ENCODE results near the gene RNF167.

Gene RNF167

DNA sequence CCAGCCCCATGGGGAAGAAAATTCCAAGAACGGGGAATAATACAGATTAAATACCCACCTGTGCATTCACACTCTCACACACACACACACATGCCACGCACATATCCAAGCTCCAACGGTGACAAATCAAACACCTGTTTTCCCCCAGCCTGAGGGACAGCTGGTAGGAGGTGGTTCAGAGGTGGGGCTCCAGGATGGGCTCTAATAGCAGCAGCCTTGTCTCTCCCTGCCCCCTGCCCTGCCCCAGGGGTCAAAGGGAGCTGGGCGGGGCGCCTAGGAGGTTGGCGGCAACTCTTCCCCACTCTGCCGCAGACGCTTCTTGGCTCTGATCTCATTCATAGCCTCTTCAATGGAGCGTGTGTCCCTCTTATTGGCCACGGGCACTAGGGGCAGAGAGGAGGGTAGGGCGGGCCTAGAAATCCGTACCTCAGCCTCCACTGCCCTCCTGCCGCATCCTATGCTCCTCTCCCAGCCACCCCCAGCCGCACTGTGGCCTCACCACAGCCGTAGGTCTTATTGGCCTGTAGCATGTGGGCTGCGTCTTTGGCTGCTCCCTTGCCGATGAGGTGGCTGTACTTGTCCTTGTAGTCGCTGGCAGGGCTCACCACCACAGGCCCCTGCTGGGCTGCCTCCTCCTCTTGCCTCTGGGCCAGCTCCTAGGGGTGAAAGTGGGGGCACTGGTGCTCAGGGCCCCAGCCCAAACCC is 19.3 kb downstream of the RNF167 start:
- CTCF ChIA-PET = interaction anchor here (0.6 to 0.7 kb wide), 2 partner anchors 20 to 732 kb away, joined by 3 read pairs; partner anchors contain the start of gene SLC25A11
- POLR2A ChIA-PET = interaction anchor here (1.0 to 17.9 kb wide), 3 partner anchors 8 to 11 kb away, joined by 3 to 358 read pairs (median 3); partner anchors contain the start of genes ENO3, PFN1 and SPAG7
- peaks cover 0 to 12% of the 10 kb centered on the region in 2 experiments; a peak in 2 of 3 replicates for H3K36me3 ChIP-seq (ENCODE audit: control insufficient read depth in 2 of 2, insufficient read depth in 1 of 2, low read length in 2 of 2)
- no peaks in the 10 kb centered on the region for H3K4me1 ChIP-seq (ENCODE audit: control insufficient read depth, insufficient read depth, low read length)
- no peak overlapping the region for H3K27ac ChIP-seq (ENCODE audit: extremely low read depth, low read depth, low read length)
- no peaks in the 10 kb centered on the region for H3K9me3 ChIP-seq (ENCODE audit: control insufficient read depth, insufficient read depth, low read depth, low read length)
- TF ChIP-seq ZNF610 (tag by site-specific recombination; IDR thresholded peaks at IDR 0.05; ENCODE audit: borderline replicate concordance) (no peak), ZNF18 (tag by site-specific recombination; IDR thresholded peaks at IDR 0.05) (no peak)
- TF ChIP-seq, protein P1, sequence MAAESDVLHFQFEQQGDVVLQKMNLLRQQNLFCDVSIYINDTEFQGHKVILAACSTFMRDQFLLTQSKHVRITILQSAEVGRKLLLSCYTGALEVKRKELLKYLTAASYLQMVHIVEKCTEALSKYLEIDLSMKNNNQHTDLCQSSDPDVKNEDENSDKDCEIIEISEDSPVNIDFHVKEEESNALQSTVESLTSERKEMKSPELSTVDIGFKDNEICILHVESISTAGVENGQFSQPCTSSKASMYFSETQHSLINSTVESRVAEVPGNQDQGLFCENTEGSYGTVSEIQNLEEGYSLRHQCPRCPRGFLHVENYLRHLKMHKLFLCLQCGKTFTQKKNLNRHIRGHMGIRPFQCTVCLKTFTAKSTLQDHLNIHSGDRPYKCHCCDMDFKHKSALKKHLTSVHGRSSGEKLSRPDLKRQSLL (tag by site-specific recombination; IDR thresholded peaks at IDR 0.05) = no peak
- no peak overlapping the region for H3K4me3 ChIP-seq (ENCODE audit: low read depth, low read length)

- ChIA-PET POLR2A (interaction anchor here (1.0 kb wide), 1 partner anchor 12 kb away, joined by 3 read pairs; the partner anchor contains the start of gene PFN1), CTCF (interaction anchor here (0.6 to 0.7 kb wide), 2 partner anchors 21 to 733 kb away, joined by 3 read pairs; partner anchors contain the start of gene SLC25A11)
- TF ChIP-seq ZNF398 (tag by site-specific recombination; IDR thresholded peaks at IDR 0.05) = peak; percentile 28; the same call in 1 of the 2 replicates
- TF ChIP-seq PRDM1 (tag by site-specific recombination; IDR thresholded peaks at IDR 0.05) = 0 out of 2 replicates have a peak, but pooled peaks have one; percentile 8
- TF ChIP-seq PATZ1 (tag by site-specific recombination; IDR thresholded peaks at IDR 0.05) = no peak
- TF ChIP-seq, protein P2, sequence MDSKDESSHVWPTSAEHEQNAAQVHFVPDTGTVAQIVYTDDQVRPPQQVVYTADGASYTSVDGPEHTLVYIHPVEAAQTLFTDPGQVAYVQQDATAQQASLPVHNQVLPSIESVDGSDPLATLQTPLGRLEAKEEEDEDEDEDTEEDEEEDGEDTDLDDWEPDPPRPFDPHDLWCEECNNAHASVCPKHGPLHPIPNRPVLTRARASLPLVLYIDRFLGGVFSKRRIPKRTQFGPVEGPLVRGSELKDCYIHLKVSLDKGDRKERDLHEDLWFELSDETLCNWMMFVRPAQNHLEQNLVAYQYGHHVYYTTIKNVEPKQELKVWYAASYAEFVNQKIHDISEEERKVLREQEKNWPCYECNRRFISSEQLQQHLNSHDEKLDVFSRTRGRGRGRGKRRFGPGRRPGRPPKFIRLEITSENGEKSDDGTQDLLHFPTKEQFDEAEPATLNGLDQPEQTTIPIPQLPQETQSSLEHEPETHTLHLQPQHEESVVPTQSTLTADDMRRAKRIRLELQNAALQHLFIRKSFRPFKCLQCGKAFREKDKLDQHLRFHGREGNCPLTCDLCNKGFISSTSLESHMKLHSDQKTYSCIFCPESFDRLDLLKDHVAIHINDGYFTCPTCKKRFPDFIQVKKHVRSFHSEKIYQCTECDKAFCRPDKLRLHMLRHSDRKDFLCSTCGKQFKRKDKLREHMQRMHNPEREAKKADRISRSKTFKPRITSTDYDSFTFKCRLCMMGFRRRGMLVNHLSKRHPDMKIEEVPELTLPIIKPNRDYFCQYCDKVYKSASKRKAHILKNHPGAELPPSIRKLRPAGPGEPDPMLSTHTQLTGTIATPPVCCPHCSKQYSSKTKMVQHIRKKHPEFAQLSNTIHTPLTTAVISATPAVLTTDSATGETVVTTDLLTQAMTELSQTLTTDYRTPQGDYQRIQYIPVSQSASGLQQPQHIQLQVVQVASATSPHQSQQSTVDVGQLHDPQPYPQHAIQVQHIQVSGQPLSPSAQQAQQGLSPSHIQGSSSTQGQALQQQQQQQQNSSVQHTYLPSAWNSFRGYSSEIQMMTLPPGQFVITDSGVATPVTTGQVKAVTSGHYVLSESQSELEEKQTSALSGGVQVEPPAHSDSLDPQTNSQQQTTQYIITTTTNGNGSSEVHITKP (tag by site-specific recombination; IDR thresholded peaks at IDR 0.05) = 0 out of 2 replicates have a peak, but pooled peaks have one; percentile 11
- no peak for TF ChIP-seq ZNF24 (tag by site-specific recombination; IDR thresholded peaks at IDR 0.05)
- H3K27ac ChIP-seq (ENCODE audit: extremely low read depth, low read depth, low read length) = no peak overlapping the region
- no peaks in the 10 kb centered on the region for H3K4me1 ChIP-seq (ENCODE audit: control insufficient read depth, insufficient read depth, low read length)
- peaks cover 1% of the 10 kb centered on the region; the same call in 1 of the 2 replicates for H3K9me3 ChIP-seq (ENCODE audit: control insufficient read depth, insufficient read depth, low read depth, low read length)
- H3K36me3 ChIP-seq (ENCODE audit: control insufficient read depth in 2 of 2, insufficient read depth in 1 of 2, low read length in 2 of 2) = peaks cover 5 to 14% of the 10 kb centered on the region in 2 experiments; a peak in 2 of 3 replicates
- H3K4me3 ChIP-seq (ENCODE audit: low read depth, low read length) = no peak overlapping the region
Measured at GRCh38 chr17:4960279-4960922, 20.3 kb downstream of the RNF167 start.

Data from HEK293 (cell line).